K562 (cell line): ENCODE results near the gene UNC80. TPM values are rescaled to one million over a fixed set of nuclear protein-coding genes. Genes with fewer than 3 reads are reported as not detected.

Experiments used
- ATAC-seq: fragments of 200-7000 bp; cut with Tn5 transposase; 3 replicates; pipeline ENCODE4 v1.9.1; 2020; ENCODE audit warnings: moderate library complexity
- BruUV-seq: library from RNA; stranded (reverse); fragments of 400-500 nt; replicated peaks from 2 replicates; lab custom pipeline; 2021; lab: Mats Ljungman, UMichigan
- CTCF ChIA-PET: fragments of 300-600 bp; formaldehyde crosslinking; extraction: SDS; loops from one replicate; lab custom pipeline; 2021; ENCODE audit warnings: low intra/inter-chr PET ratio; lab: Yijun Ruan, JAX
- POLR2A ChIA-PET: fragments of 300-600, 350-650 bp; sonication (Branson Sonifier 250); formaldehyde crosslinking; extraction: SDS; loops from one replicate; lab custom pipeline; 2021; ENCODE audit warnings: antibody characterized with exemption, inconsistent platforms; lab: Yijun Ruan, JAX
- DNase-seq, 4 experiments: peaks; one replicate each; pipeline versions ENCODE4 v3.0.0 to v3.0.0-alpha.2; 2011 to 2018; ENCODE audit warnings: low spot score in 3 of 4, mixed read lengths in 3 of 4; ENCODE audit errors: extremely low read depth in 1 of 4
- FAIRE-seq: peaks from 2 replicates; lab custom pipeline; 2011; peaks lifted over from hg19 to GRCh38; lab: Jason Lieb, UNC
- H2AFZ ChIP-seq: 2 replicates; pipeline ENCODE4 v1.6.0; 2011; ENCODE audit warnings: low read depth, low read length, control low read depth, inconsistent platforms
- H3K27ac ChIP-seq: fragments of 200-600 bp; 3 replicates; pipeline ENCODE4 v1.8.0; 2011; ENCODE audit warnings: low read depth, mild to moderate bottlenecking, control low read depth, inconsistent platforms, low read length, moderate library complexity, mixed read lengths; ENCODE audit errors: extremely low read depth
- H3K27me3 ChIP-seq, 2 experiments: fragments of 300-600 bp in 1 of 2; 2 replicates in 1 of 2; 3 replicates in 1 of 2; pipeline versions ENCODE4 v1.6.0 to v1.8.0; 2011; ENCODE audit warnings: inconsistent platforms in 2 of 2, low read length in 2 of 2, mild to moderate bottlenecking in 1 of 2, mixed read lengths in 1 of 2, moderate library complexity in 1 of 2; ENCODE audit not compliant: control insufficient read depth in 2 of 2, insufficient read depth in 2 of 2
- H3K36me3 ChIP-seq: fragments of 300-600 bp; 3 replicates; pipeline ENCODE4 v1.8.0; 2011; ENCODE audit warnings: mild to moderate bottlenecking, low read length, inconsistent platforms; ENCODE audit not compliant: control insufficient read depth, insufficient read depth
- H3K4me1 ChIP-seq, 2 experiments: fragments of 200-600 bp in 1 of 2; replicated peaks in 1 of 2; 2 replicates in 1 of 2; 3 replicates in 1 of 2; pipeline versions ENCODE4 v1.5.1 to v1.8.0; 2011; ENCODE audit warnings: inconsistent platforms in 2 of 2, low read length in 2 of 2, mild to moderate bottlenecking in 1 of 2, mixed read lengths in 1 of 2, moderate library complexity in 1 of 2; ENCODE audit not compliant: control insufficient read depth in 2 of 2, insufficient read depth in 2 of 2
- H3K4me2 ChIP-seq: 2 replicates; pipeline ENCODE4 v1.6.1; 2011; ENCODE audit warnings: low read length, control low read depth, inconsistent platforms, mixed read lengths; ENCODE audit not compliant: insufficient read depth
- H3K4me3 ChIP-seq: fragments of 200-600 bp; sonication (generic), shearing (Covaris generic); 2 replicates; pipeline ENCODE4 v1.5.1; 2016; ENCODE audit warnings: control low read depth, inconsistent platforms
- H3K79me2 ChIP-seq: fragments of 200-600 bp; 3 replicates; pipeline ENCODE4 v1.8.0; 2011; ENCODE audit warnings: low read length, inconsistent platforms; ENCODE audit not compliant: control insufficient read depth, insufficient read depth
- H3K9ac ChIP-seq, 2 experiments: 2 replicates each; pipeline versions ENCODE4 v1.6.0 to v1.6.1; 2011; ENCODE audit warnings: low read depth in 2 of 2, low read length in 2 of 2, control low read depth in 1 of 2, inconsistent platforms in 1 of 2, mild to moderate bottlenecking in 1 of 2, mixed read lengths in 1 of 2; ENCODE audit not compliant: insufficient read depth in 1 of 2
- H3K9me1 ChIP-seq: one replicate; pipeline ENCODE4 v1.6.0; 2011; ENCODE audit warnings: inconsistent platforms, mild to moderate bottlenecking, low read length, moderate library complexity; ENCODE audit not compliant: control insufficient read depth, insufficient read depth
- H3K9me3 ChIP-seq: replicated peaks from 2 replicates; pipeline ENCODE4 v1.5.1; 2011; ENCODE audit warnings: low read depth, low read length, inconsistent platforms; ENCODE audit not compliant: control insufficient read depth, insufficient read depth
- H4K20me1 ChIP-seq: replicated peaks from 2 replicates; pipeline ENCODE4 v1.6.1; 2011; ENCODE audit warnings: low read length, inconsistent platforms, mixed read lengths; ENCODE audit not compliant: control insufficient read depth, insufficient read depth
- CBFB ChIP-seq: sonication (generic); formaldehyde crosslinking; IDR thresholded peaks from 2 replicates; pipeline ENCODE4 v1.4.0; 2020; ENCODE audit warnings: mild to moderate bottlenecking, missing genetic modification reagents
- FIP1L1 ChIP-seq: fragments of 200-400 bp; formaldehyde crosslinking; IDR thresholded peaks from 2 replicates; pipeline ENCODE4 v1.6.1; 2018; ENCODE audit warnings: mild to moderate bottlenecking, low read depth, low read length; ENCODE audit not compliant: poor library complexity, severe bottlenecking
- PHB2 ChIP-seq: fragments of 450-650 bp; IDR thresholded peaks from 2 replicates; pipeline ENCODE4 v1.6.1; 2017; ENCODE audit warnings: low read depth
- PKNOX1 ChIP-seq: fragments of 450-650 bp; IDR thresholded peaks from 2 replicates; pipeline ENCODE4 v1.6.1; 2016
- TCF15 ChIP-seq: fragments of 250-450 bp; sonication (Bioruptor Pico); IDR thresholded peaks from 2 replicates; pipeline ENCODE4 v1.8.0; 2022; ENCODE audit warnings: moderate library complexity, mild to moderate bottlenecking, inconsistent platforms
- ZC3H4 ChIP-seq: sonication (generic); formaldehyde crosslinking; IDR thresholded peaks from 2 replicates; pipeline ENCODE4 v1.9.0; 2021; ENCODE audit warnings: missing genetic modification reagents, borderline replicate concordance
- ZNF143 ChIP-seq: sonication (generic); formaldehyde crosslinking; IDR thresholded peaks from 2 replicates; pipeline ENCODE4 v1.9.0; 2022; ENCODE audit warnings: mild to moderate bottlenecking, missing genetic modification reagents
- ZNF583 ChIP-seq: fragments of 250-450 bp; sonication (Bioruptor Pico); IDR thresholded peaks from 2 replicates; pipeline ENCODE4 v1.4.0; 2020
- WGBS: fragments of 100-300 bp; shearing (Covaris generic); methylation state at CpG from one replicate; pipeline ENCODE4 v1.1.6; 2016; ENCODE audit warnings: low coverage, mixed read lengths; ENCODE audit not compliant: insufficient coverage; ENCODE audit errors: missing lambda C conversion rate; 5-methylcytosine and 5-hydroxymethylcytosine counted together
- in situ Hi-C: fragments of 300-500 bp; cut with MboI; formaldehyde crosslinking; loops from 4 replicates; pipeline ENCODE4 v1.15.0; 2018; ENCODE audit warnings: inconsistent platforms, mixed read lengths
- intact Hi-C: fragments of 100-400 bp; cut with micrococcal nuclease; formaldehyde crosslinking; loops from 2 replicates; pipeline ENCODE4 v1.14.2; 2022
- polyA plus RNA-seq, 8 experiments: library from polyadenylated mRNA; depleted of rRNA in 4 of 8; stranded (reverse) in 5 of 8; unstranded in 3 of 8; fragments of >200 nt; fragmentation: Nextera tagmentation in 2 of 8; fragmentation: Illumina TruSeq in 1 of 8; extraction: Ambion mirVana in 2 of 8; extraction: Trizol in 1 of 8; gene quantifications; 2 replicates each; pipeline versions ENCODE4 v1.2.1 to v1.2.3, GENCODE V29; 2011 to 2014; ENCODE audit warnings: inconsistent platforms in 1 of 8, missing spikeins in 1 of 8
- total RNA-seq, 7 experiments: library from RNA; depleted of rRNA in 6 of 7; stranded (reverse); fragments of >200 nt in 6 of 7; fragmentation: Illumina TruSeq in 2 of 7; extraction: Trizol in 2 of 7; gene quantifications; 2 replicates each; pipeline versions ENCODE4 v1.2.1 to v1.2.3, GENCODE V29; 2011 to 2021; ENCODE audit warnings: low replicate concordance in 1 of 7
- TF ChIP-seq, protein P1 (sequence below), 2 experiments: fragments of 150-350 bp in 1 of 2; IDR thresholded peaks; 2 replicates each; pipeline ENCODE4 v1.6.1; 2012 to 2016; ENCODE audit warnings: low read depth in 2 of 2, low read length in 2 of 2, mild to moderate bottlenecking in 1 of 2, moderate library complexity in 1 of 2

The UNC80 gene
- total and polyA plus RNA-seq, 9 of the 15 experiments (the other 6 are each of a cell fraction or from before 2014, with no cell fraction given), result under 0.01 to 0.04 (median 0.01) TPM; not detected in 5

DNA sequence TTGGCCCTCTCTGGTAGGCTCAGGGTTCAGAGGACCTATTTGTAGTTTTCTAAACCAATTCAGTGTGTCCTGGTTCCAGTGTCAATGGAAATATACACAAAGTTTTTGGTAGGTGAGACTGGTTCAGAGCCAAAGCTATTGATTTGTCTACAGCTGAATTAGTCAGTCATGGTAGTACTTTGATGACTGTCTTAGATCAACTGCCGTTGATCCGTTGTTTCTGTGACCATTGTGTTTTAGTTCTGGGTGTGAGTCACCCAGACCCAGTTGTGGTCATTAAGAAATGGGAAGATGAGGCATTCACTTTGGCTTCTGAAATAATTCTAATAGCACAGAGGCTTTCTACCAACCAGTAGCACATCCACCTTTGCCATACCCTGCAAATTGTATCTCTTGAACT, 214.8 kb downstream of the UNC80 start:
- no peaks in the 10 kb centered on the region for H3K79me2 ChIP-seq
- in situ Hi-C loops, result no loop called here
- H3K9ac ChIP-seq, result no peak overlapping the region
- ATAC-seq, result no peak
- TF ChIP-seq ZC3H4 (CRISPR knock-in tag) (no peak), CBFB (no peak), PHB2 (no peak), ZNF583 (no peak), FIP1L1 (no peak), PKNOX1 (no peak), ZNF143 (CRISPR knock-in tag) (no peak), TCF15 (no peak)
- TF ChIP-seq, protein P1, sequence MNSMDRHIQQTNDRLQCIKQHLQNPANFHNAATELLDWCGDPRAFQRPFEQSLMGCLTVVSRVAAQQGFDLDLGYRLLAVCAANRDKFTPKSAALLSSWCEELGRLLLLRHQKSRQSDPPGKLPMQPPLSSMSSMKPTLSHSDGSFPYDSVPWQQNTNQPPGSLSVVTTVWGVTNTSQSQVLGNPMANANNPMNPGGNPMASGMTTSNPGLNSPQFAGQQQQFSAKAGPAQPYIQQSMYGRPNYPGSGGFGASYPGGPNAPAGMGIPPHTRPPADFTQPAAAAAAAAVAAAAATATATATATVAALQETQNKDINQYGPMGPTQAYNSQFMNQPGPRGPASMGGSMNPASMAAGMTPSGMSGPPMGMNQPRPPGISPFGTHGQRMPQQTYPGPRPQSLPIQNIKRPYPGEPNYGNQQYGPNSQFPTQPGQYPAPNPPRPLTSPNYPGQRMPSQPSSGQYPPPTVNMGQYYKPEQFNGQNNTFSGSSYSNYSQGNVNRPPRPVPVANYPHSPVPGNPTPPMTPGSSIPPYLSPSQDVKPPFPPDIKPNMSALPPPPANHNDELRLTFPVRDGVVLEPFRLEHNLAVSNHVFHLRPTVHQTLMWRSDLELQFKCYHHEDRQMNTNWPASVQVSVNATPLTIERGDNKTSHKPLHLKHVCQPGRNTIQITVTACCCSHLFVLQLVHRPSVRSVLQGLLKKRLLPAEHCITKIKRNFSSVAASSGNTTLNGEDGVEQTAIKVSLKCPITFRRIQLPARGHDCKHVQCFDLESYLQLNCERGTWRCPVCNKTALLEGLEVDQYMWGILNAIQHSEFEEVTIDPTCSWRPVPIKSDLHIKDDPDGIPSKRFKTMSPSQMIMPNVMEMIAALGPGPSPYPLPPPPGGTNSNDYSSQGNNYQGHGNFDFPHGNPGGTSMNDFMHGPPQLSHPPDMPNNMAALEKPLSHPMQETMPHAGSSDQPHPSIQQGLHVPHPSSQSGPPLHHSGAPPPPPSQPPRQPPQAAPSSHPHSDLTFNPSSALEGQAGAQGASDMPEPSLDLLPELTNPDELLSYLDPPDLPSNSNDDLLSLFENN (IDR thresholded peaks at IDR 0.05; ENCODE audit: low read depth in 2 of 2, low read length in 2 of 2), result no peak
- TF ChIP-seq, all 486 proteins: peak for 0
- no peaks in the 10 kb centered on the region for H4K20me1 ChIP-seq
- ChIA-PET POLR2A (interaction anchor here (0.6 kb wide), 1 partner anchor 101 kb away, joined by 3 read pairs; no protein-coding TSS in a partner anchor), CTCF (interaction anchor here (1.3 kb wide), 1 partner anchor 208 kb away, joined by 4 read pairs; no protein-coding TSS in a partner anchor)
- H3K4me3 ChIP-seq, result no peak overlapping the region
- no peaks in the 10 kb centered on the region for H3K9me3 ChIP-seq
- no peaks in the 10 kb centered on the region for H3K36me3 ChIP-seq
- no peaks in the 10 kb centered on the region for H3K9me1 ChIP-seq
- no peak overlapping the region for H3K27ac ChIP-seq
- WGBS, result 0% methylated on average over 2 of the region's 2 CpGs
- BruUV-seq, result no TSS peak
- H3K27me3 ChIP-seq, result no peaks in the 10 kb centered on the region
- intact Hi-C loops, result loop anchor here (5.0 kb wide), 1 partner anchor 186 kb away; the partner anchor contains the start of gene KANSL1L
- DNase-seq (no peak), FAIRE-seq (no peak)
- H2AFZ ChIP-seq, result no peak overlapping the region
- no peaks in the 10 kb centered on the region; a peak in 2 of 5 replicates for H3K4me1 ChIP-seq
- no peak overlapping the region for H3K4me2 ChIP-seq
